ENCODE measurements around the gene PSTPIP1. TPM values are rescaled to one million over a fixed set of nuclear protein-coding genes. Genes with fewer than 3 reads are reported as not detected.

The PSTPIP1 gene
- total and polyA plus RNA-seq, 2 experiments from 2014 or later = 0.80 to 3.7 TPM

GRCh38 chr15:77021088-77021481, 26.2 kb downstream of the PSTPIP1 start:
- Histone ChIP-seq H3K4me1 (ENCODE audit: insufficient read depth) (no peaks in the 10 kb centered on the region), H4K20me1 (replicated peaks; ENCODE audit: insufficient read depth) (no peaks in the 10 kb centered on the region), H2AFZ (no peak overlapping the region), H3K36me3 (ENCODE audit: insufficient read depth) (no peaks in the 10 kb centered on the region), H3K9me2 (ENCODE audit: insufficient read depth) (no peaks in the 10 kb centered on the region), H3K27me3 (ENCODE audit: insufficient read depth) (no peaks in the 10 kb centered on the region), H3K4me2 (no peak overlapping the region), H3K4me3 (no peak overlapping the region), H3K27ac (ENCODE audit: low read depth) (no peak overlapping the region), H3F3A (replicated peaks; ENCODE audit: low read depth) (no peaks in the 10 kb centered on the region), H3K79me2 (replicated peaks; ENCODE audit: insufficient read depth) (no peaks in the 10 kb centered on the region)
- Mint-ChIP-seq H3K27ac (no peak overlapping the region), H3K9me3 (no peaks in the 10 kb centered on the region; the same call in 2 of the 3 replicates), H3K27me3 (ENCODE audit: insufficient read depth, low read depth, poor library complexity) (peaks cover 14% of the 10 kb centered on the region), H3K4me1 (peaks cover 3% of the 10 kb centered on the region; the same call in 2 of the 3 replicates), H3K4me3 (no peak overlapping the region), H3K36me3 (ENCODE audit: low read depth) (no peaks in the 10 kb centered on the region; the same call in 2 of the 3 replicates)
- DNase-seq (ENCODE audit: low spot score) = no peak
- ATAC-seq = no peak
- TF ChIP-seq ZNF114 (CRISPR knock-in tag; IDR thresholded peaks at IDR 0.05) (no peak), EZH2 (IDR thresholded peaks at IDR 0.05; ENCODE audit: low read depth, unreplicated experiment) (no peak), EZH2phosphoT487 (IDR thresholded peaks at IDR 0.05; ENCODE audit: unreplicated experiment) (no peak), CREB1 (CRISPR knock-in tag; IDR thresholded peaks at IDR 0.05; ENCODE audit: low read depth) (no peak), ZNF331 (CRISPR knock-in tag; IDR thresholded peaks at IDR 0.05; ENCODE audit: low read depth) (no peak), JUNB (IDR thresholded peaks at IDR 0.05; ENCODE audit: unreplicated experiment) (no peak), POLR2AphosphoS5 (IDR thresholded peaks at IDR 0.05; ENCODE audit: low read depth) (no peak), STAT1 (IDR thresholded peaks at IDR 0.05; ENCODE audit: unreplicated experiment) (no peak), NANOG (IDR thresholded peaks at IDR 0.05; ENCODE audit: borderline replicate concordance) (no peak)
- TF ChIP-seq, protein P1, sequence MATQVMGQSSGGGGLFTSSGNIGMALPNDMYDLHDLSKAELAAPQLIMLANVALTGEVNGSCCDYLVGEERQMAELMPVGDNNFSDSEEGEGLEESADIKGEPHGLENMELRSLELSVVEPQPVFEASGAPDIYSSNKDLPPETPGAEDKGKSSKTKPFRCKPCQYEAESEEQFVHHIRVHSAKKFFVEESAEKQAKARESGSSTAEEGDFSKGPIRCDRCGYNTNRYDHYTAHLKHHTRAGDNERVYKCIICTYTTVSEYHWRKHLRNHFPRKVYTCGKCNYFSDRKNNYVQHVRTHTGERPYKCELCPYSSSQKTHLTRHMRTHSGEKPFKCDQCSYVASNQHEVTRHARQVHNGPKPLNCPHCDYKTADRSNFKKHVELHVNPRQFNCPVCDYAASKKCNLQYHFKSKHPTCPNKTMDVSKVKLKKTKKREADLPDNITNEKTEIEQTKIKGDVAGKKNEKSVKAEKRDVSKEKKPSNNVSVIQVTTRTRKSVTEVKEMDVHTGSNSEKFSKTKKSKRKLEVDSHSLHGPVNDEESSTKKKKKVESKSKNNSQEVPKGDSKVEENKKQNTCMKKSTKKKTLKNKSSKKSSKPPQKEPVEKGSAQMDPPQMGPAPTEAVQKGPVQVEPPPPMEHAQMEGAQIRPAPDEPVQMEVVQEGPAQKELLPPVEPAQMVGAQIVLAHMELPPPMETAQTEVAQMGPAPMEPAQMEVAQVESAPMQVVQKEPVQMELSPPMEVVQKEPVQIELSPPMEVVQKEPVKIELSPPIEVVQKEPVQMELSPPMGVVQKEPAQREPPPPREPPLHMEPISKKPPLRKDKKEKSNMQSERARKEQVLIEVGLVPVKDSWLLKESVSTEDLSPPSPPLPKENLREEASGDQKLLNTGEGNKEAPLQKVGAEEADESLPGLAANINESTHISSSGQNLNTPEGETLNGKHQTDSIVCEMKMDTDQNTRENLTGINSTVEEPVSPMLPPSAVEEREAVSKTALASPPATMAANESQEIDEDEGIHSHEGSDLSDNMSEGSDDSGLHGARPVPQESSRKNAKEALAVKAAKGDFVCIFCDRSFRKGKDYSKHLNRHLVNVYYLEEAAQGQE (IDR thresholded peaks at IDR 0.05; ENCODE audit: unreplicated experiment) = no peak
- TF ChIP-seq, protein P2, sequence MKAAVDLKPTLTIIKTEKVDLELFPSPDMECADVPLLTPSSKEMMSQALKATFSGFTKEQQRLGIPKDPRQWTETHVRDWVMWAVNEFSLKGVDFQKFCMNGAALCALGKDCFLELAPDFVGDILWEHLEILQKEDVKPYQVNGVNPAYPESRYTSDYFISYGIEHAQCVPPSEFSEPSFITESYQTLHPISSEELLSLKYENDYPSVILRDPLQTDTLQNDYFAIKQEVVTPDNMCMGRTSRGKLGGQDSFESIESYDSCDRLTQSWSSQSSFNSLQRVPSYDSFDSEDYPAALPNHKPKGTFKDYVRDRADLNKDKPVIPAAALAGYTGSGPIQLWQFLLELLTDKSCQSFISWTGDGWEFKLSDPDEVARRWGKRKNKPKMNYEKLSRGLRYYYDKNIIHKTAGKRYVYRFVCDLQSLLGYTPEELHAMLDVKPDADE (IDR thresholded peaks at IDR 0.05) = no peak
- TF ChIP-seq, protein P3, sequence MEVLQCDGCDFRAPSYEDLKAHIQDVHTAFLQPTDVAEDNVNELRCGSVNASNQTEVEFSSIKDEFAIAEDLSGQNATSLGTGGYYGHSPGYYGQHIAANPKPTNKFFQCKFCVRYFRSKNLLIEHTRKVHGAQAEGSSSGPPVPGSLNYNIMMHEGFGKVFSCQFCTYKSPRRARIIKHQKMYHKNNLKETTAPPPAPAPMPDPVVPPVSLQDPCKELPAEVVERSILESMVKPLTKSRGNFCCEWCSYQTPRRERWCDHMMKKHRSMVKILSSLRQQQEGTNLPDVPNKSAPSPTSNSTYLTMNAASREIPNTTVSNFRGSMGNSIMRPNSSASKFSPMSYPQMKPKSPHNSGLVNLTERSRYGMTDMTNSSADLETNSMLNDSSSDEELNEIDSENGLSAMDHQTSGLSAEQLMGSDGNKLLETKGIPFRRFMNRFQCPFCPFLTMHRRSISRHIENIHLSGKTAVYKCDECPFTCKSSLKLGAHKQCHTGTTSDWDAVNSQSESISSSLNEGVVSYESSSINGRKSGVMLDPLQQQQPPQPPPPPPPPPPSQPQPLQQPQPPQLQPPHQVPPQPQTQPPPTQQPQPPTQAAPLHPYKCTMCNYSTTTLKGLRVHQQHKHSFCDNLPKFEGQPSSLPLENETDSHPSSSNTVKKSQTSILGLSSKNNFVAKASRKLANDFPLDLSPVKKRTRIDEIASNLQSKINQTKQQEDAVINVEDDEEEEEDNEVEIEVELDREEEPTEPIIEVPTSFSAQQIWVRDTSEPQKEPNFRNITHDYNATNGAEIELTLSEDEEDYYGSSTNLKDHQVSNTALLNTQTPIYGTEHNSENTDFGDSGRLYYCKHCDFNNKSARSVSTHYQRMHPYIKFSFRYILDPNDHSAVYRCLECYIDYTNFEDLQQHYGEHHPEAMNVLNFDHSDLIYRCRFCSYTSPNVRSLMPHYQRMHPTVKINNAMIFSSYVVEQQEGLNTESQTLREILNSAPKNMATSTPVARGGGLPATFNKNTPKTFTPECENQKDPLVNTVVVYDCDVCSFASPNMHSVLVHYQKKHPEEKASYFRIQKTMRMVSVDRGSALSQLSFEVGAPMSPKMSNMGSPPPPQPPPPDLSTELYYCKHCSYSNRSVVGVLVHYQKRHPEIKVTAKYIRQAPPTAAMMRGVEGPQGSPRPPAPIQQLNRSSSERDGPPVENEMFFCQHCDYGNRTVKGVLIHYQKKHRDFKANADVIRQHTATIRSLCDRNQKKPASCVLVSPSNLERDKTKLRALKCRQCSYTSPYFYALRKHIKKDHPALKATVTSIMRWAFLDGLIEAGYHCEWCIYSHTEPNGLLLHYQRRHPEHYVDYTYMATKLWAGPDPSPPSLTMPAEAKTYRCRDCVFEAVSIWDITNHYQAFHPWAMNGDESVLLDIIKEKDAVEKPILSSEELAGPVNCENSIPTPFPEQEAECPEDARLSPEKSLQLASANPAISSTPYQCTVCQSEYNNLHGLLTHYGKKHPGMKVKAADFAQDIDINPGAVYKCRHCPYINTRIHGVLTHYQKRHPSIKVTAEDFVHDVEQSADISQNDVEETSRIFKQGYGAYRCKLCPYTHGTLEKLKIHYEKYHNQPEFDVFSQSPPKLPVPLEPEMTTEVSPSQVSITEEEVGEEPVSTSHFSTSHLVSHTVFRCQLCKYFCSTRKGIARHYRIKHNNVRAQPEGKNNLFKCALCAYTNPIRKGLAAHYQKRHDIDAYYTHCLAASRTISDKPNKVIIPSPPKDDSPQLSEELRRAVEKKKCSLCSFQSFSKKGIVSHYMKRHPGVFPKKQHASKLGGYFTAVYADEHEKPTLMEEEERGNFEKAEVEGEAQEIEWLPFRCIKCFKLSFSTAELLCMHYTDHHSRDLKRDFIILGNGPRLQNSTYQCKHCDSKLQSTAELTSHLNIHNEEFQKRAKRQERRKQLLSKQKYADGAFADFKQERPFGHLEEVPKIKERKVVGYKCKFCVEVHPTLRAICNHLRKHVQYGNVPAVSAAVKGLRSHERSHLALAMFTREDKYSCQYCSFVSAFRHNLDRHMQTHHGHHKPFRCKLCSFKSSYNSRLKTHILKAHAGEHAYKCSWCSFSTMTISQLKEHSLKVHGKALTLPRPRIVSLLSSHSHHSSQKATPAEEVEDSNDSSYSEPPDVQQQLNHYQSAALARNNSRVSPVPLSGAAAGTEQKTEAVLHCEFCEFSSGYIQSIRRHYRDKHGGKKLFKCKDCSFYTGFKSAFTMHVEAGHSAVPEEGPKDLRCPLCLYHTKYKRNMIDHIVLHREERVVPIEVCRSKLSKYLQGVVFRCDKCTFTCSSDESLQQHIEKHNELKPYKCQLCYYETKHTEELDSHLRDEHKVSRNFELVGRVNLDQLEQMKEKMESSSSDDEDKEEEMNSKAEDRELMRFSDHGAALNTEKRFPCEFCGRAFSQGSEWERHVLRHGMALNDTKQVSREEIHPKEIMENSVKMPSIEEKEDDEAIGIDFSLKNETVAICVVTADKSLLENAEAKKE (CRISPR knock-in tag; IDR thresholded peaks at IDR 0.05) = no peak
- TF ChIP-seq, protein P4, sequence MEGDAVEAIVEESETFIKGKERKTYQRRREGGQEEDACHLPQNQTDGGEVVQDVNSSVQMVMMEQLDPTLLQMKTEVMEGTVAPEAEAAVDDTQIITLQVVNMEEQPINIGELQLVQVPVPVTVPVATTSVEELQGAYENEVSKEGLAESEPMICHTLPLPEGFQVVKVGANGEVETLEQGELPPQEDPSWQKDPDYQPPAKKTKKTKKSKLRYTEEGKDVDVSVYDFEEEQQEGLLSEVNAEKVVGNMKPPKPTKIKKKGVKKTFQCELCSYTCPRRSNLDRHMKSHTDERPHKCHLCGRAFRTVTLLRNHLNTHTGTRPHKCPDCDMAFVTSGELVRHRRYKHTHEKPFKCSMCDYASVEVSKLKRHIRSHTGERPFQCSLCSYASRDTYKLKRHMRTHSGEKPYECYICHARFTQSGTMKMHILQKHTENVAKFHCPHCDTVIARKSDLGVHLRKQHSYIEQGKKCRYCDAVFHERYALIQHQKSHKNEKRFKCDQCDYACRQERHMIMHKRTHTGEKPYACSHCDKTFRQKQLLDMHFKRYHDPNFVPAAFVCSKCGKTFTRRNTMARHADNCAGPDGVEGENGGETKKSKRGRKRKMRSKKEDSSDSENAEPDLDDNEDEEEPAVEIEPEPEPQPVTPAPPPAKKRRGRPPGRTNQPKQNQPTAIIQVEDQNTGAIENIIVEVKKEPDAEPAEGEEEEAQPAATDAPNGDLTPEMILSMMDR (conservative IDR thresholded peaks at IDR 0.05; ENCODE audit: low read depth in 2 of 2) = no peak
